HG03469 (cell line): Measurements from ENCODE around the gene ZP3.
A peak's percentile ranks its signal among the peaks of the same experiment; 100 is the strongest.
"Not testable (repeated sequence)": the region's sequence is repeated elsewhere in the genome, so short reads cannot be mapped to it uniquely, and the experiment has no call there.

Experiments
- ATAC-seq: cut with Tn5 transposase; IDR thresholded peaks from one replicate; pipeline ENCODE4 v1.9.1; 2021; ENCODE audit warnings: mild to moderate bottlenecking, moderate library complexity, moderate number of reproducible peaks; ENCODE audit not compliant: unreplicated experiment

ZP3 gene

GRCh38 chr7:76424413-76425111 lies at the start of gene ZP3:
TSS of gene ZP3 (plus strand) at chr7:76424950. CDS start at chr7:76424965, 15 bp downstream.
- no peak for ATAC-seq

DNA sequence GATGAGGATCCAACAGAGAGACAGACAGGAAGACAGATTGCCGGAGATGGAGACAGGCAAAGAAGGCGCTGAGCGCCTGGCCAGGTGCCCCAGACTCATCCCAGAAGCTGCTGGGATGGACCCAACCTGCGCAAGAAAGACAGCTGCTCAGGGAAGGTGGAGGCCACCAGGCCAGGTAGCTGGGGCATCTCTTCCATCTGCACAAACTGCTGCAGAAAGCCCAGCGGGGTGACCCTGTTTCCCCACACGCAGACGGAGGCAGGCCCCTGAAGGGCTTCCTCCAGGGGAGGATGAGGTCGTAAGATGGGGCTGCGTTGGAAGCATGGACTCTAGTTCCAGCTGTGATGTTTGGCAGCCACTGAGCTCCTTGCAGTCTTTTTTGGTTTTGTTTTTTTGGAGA lies 49.5 kb upstream of the ZP3 start:
- no peak for ATAC-seq

DNA sequence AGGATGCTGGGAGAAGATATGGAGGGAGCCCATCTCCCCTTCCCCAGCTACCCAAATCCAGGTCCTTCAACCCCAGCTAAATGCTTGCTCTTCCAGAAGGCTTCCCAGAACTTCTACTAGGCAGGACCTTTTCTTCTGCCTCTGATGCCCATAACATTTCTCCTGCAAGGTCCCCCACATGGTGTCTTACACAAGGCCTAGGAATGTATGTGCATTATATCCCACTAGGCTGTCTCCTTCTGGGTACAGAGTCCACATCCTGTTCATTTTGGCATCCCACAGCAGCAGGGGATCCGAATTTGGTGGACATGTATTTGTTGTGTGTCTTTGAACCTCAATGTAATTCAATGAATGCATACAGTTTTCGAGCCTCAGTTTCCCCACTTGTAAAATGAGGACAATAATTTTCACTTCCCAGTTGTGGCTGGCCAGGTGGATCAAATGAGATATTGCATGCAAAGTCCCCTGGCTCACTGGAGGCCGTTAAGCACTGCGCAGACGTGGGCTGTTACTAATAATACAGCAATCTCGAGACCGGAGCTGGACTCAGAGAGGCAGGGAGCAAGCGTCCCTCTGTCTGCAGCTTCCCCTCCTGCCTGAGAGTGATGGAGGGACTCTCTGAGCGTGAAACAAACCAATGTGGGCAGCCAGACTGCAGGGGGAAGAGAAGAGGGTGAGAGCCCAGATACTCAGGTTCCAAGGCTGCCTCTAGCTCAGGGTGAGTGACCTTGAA lies 47.4 kb upstream of the ZP3 start:
- no peak for ATAC-seq

- ATAC-seq, result no peak
These were observed 44.2 kb upstream of the ZP3 start for GRCh38 chr7:76380623-76380966.

DNA sequence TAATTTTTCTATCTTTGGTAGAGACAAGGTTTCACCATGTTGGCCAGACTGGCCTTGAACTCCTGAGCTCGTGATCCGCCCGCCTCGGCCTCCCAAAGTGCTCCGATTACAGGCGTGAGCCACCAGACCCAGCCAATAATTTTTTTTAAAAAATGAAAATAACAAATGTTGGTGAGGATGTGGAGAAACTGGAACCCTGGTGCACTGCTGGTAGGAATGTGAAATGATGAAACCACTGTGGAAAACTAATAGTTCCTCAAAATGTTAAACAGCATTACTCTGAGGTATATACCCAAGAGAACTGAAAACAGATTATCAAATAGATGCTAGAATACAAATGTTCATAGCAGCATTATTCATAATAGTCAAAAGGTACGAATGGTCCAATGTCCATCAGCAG lies 42.9 kb upstream of the ZP3 start:
- no peak for ATAC-seq

GRCh38 chr7:76383089-76383944 lies 41.4 kb upstream of the ZP3 start:
- no peak for ATAC-seq

DNA sequence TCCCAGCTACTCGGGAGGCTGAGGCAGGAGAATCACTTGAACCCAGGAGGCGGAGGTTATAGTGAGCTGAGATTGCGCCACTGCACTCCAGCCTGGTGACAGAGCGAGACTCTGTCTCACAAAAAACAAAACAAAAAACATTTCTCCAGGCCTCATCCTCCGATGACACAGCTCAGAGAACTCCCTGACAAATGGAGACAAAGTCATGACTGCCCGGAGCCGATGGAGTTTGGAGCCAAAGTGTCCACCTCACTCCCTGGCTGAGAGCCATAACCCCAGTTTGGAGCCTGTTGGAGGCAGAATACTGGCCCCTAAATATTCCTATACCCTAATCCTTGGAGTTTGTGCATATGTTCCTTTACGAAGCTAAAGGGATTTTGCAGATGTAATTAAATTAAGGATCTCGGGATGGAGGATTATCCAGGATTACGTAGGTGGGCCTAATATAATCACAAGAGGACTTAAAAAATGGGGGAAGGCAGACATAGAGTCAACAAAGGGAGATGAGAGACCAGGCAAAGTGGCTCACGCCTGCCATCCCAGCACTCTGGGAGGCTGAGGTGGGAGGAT lies 38.0 kb upstream of the ZP3 start:
- no peak for ATAC-seq

- ATAC-seq, result not testable (repeated sequence)
These were observed 37.0 kb upstream of the ZP3 start for GRCh38 chr7:76387789-76388188.

DNA sequence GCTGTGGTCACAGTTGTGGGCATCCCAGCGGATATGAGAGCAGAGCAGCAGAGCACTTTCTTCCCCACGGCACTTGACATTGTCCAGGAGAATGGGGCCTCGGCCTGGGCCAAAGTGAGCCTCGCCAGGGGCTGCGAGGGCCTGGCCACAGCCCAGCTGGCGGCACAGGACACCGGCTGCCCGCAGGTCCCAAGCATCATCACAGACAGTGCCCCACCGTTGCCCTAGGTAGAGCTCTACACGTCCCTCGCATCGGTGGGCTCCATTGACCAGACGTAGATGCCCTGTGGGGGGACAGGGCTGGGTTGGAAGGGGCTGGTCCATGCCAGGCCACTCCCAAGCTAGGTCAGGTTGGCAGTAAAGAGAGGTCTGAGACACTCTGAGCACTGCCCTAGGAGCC lies 34.7 kb upstream of the ZP3 start:
- no peak for ATAC-seq

GRCh38 chr7:76392531-76393115 lies 32.1 kb upstream of the ZP3 start:
- ATAC-seq, result no peak

GRCh38 chr7:76393116-76394031 lies 31.4 kb upstream of the ZP3 start:
- peak; percentile 75 for ATAC-seq

- no peak for ATAC-seq
These were observed 29.8 kb upstream of the ZP3 start for GRCh38 chr7:76394957-76395356.

DNA sequence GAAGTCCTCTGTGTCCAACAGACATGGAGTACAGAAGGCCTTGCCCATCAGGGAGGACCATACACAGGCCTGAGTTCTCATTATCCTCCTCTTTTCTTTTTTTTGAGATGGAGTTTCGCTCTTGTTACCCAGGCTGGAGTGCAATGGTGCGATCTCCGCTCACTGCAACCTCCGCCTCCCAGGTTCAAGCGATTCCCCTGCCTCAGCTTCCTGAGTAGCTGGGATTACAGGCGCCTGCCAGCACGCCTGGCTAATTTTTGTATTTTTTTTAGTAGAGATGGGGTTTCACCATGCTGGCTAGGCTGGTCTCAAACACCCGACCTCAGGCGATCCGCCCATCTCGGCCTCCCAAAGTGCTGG lies 29.2 kb upstream of the ZP3 start:
- not testable (repeated sequence) for ATAC-seq

DNA sequence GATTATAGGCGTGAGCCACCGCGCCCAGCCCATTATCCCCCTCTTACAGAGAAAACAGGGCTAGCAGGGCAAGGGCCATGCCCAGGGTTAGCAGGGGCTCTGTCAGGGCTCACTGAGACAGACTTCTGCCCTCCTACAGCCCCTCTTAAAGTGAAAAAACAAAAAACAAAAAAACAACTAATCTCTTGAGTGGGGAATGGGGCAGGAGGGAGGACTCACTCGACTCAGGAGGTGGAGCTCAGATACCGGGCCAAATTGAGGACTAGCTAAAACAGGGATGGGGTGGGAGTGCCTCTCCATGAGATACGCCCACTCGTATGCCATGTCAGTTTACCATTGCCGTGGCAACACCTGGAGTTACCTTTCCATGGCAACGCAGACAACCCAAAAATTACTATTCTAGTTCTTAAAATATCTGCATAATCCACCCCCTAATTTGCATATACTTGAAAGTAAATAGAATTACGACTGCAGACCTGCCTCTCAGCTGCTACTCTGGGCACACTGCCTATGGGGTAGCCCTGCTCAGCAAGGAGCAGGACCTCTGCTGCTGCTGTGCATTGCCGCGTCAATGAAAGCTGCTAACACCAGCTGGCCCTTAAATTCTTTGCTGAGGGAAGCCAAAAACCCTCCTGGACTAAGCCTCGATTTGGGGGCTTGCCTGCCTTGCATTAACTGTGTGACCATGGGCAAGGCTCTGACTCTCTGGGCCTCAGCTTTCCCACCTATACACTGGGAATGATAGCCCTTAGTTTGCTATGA lies 28.6 kb upstream of the ZP3 start:
- no peak for ATAC-seq

DNA sequence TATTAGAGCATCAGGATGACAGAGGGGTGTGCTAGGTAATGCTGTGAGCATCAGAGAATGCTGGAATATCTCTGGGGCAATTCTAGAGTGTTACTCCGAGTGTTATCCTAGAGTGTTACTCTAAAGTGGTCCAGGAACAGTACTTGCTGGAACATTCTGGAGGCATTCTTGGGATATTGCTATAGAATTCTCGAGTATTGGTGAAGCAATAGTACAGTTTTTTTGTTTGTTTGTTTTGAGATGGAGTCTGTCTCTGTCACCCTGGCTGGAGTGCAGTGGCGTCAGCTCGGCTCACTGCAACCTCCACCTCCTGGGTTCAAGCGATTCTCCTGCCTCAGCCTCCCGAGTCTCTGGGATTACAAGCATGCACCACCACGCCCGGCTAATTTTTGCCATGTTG lies 27.9 kb upstream of the ZP3 start:
- ATAC-seq, result no peak

DNA sequence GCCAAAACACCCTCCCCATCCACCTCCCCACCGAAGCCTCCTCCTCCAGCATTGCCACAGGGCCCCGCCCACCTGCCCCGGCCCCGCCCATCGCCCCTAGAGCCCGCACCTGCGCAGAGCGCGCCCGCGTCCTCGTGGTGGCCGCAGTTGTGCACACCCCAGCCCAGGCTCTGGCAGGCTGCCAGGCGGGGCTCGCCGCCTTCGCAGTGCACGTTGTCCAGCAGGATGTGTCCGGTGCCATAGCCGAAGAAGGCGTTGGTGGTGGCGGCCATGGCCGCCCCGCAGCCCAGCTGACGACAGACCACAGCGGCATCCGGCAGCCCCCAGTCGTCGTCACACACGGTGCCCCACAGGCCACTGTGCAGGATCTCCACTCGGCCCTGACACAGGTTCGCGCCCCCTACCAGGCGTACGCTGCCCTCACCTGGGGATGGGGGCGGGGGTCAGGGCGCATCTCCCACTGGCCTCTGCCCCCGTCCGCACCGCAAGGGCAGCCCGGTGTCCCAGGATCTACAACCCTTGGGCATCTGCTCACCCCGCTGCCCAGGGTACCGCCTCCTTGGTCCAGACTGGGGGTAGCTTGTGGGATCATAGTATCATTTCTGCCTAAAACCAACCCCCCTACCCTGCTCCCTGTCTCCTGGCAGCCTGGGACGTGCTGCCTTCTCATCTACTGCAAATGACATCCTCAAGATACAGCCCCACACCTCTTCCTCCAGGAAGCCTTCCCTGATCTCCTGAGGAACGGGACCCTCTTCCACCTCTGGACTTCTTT lies 27.2 kb upstream of the ZP3 start:
- no peak for ATAC-seq

- no peak for ATAC-seq
These were observed 24.5 kb upstream of the ZP3 start for GRCh38 chr7:76400248-76400647.

- not testable (repeated sequence) for ATAC-seq
These were observed 21.7 kb upstream of the ZP3 start for GRCh38 chr7:76403097-76403496.
